ENCODE measurements around the gene SVOP. TPM values are rescaled to one million over a fixed set of nuclear protein-coding genes. Genes with fewer than 3 reads are reported as not detected.
"Not testable (repeated sequence)": the region's sequence is repeated elsewhere in the genome, so short reads cannot be mapped to it uniquely, and the experiment has no call there.

The SVOP gene
- total RNA-seq, 4 donors from 2014 or later = not detected

DNA sequence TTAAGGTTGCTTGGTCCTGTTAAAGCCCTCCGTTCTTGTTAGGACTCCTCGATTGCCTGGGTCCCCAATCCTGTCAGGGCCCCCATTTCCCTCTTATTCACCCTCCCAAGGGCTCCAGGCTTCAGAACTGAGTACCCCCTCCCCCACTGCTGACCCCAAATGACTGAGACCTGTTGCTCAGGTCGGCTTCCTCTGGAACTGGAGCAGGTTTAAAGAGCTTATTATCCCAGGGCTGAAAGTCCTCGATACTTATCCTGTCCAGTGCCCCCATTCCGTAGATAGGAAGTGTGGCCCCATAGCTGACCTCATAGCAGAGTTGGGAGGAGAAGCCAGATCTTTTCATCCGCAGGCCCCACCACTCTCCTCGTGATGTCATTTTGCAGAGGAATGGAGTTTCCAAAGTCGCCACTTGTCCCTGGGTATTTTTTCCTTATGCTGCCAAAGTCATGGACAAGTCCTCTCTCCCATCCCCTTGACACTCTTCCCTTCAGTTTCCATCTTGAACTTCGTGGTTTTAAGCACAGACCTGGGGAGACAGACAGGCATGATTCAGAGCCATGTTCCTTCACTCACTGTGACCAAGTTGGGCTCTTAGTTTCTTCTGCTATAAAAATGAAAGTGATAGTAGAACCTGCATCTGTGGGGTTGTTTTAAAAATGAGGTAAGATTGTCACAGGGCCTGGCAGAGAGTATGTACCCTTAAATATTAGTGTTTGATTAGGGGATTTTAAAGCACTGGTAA, 32.7 kb upstream of the SVOP start:
- H3K27ac ChIP-seq = peak overlapping the region in 3 of 4 donors; percentile 84 to 86 (median 85)
- 15 to 18% methylated on average over 9 of the region's 9 CpGs for WGBS, 2 donors
- no peaks in the 10 kb centered on the region for H3K9me3 ChIP-seq
- H3K27me3 ChIP-seq = no peaks in the 10 kb centered on the region
- TF ChIP-seq POLR2A (IDR thresholded peaks at IDR 0.05) (no peak), CTCF (IDR thresholded peaks at IDR 0.05) (no peak), EP300 (IDR thresholded peaks at IDR 0.05) (no peak)
- H3K4me1 ChIP-seq = peaks cover 0 to 34% (median 11%) of the 10 kb centered on the region in 4 donors
- peaks cover 0 to 19% (median 0%) of the 10 kb centered on the region in 3 donors for H3K36me3 ChIP-seq
- H3K4me3 ChIP-seq = peak overlapping the region; percentile 73 to 84 (median 78)
- no peak for DNase-seq (ENCODE audit: low spot score in 2 of 2)

DNA sequence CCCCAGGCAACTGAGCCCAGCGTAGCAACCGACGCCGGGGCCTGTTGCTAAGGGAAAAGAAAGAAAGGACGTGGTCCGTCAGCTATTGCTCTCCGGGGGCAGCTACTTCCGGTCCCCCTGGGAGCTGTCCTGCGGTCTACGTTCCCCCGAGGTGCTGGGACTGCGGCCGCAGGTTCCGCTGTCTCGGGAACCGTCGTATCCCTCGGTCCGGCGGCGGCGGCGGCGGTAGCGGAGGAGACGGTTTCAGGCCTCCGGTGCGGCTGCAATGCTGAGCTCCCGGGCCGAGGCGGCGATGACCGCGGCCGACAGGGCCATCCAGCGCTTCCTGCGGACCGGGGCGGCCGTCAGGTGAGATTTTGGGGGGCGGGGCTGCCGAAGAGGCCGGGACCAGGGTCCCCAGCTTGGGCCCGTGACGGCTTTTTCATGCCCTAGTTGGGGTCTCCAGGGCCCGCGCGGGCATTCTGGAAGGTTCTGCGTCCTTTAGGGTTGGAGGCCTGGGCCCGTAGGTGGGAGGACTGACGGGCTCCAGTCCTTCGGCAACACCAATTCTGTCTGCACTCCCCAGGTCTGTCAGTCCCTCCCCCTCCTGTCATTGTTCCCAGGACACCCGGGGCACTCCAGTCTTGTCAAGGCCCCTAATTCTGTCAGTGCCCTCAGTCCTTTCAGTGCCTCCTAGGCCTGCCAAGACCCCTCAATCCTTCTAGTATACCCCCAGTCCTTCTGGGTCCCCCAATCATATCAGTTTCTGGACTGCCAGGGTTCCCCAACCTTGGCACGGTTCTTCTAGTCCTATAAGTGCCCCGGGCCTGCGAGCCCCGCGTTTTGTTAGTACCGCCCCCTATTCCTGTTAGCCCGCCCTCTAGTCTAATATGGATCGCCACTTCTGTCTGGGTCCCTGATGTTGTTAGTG, 31.8 kb upstream of the SVOP start, which contains the start of gene USP30:
Gene USP30, plus strand, starts transcription at position 163 of the 910 bp plus-strand sequence. Its CDS starts 103 bp downstream, at position 266.
- H3K27ac ChIP-seq = peak within 1 kb of the TSS; percentile 67 to 86 (median 84)
- no peaks in the 10 kb centered on the region for H3K9me3 ChIP-seq
- peak; percentile 69 to 76 for DNase-seq (ENCODE audit: low spot score in 2 of 2)
- peak within 1 kb of the TSS; percentile 73 to 84 (median 78) for H3K4me3 ChIP-seq
- peak; percentile 78 to 85 for TF ChIP-seq EP300 (IDR thresholded peaks at IDR 0.05)
- no peak for TF ChIP-seq POLR2A (IDR thresholded peaks at IDR 0.05)
- TF ChIP-seq CTCF (IDR thresholded peaks at IDR 0.05) = peak in 1 of 5 experiments; percentile 40
- no peaks in the 10 kb centered on the region for H3K27me3 ChIP-seq
- H3K36me3 ChIP-seq = peaks cover 0 to 10% (median 0%) of the 10 kb centered on the region in 3 donors
- WGBS, 2 donors = 0% methylated on average over 30 to 47 of the region's 61 CpGs
- peaks cover 0 to 34% (median 11%) of the 10 kb centered on the region in 4 donors for H3K4me1 ChIP-seq

DNA sequence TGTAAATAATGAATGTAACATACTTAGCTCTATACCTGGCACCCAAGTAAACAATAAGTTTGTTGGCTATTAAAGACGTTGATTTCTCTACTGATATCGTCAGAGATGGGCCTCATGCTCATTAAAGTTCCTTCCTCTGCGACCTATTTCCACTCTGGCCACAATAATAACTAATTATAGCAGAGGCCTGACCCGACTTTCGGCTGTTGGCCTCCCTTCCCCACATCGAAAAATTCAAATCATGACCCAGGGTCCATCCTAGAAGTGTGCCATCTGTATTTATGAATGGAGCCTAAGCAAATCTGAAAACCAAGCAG, 31.2 kb upstream of the SVOP start:
- Histone ChIP-seq H3K9me3 (no peaks in the 10 kb centered on the region), H3K4me1 (peaks cover 0 to 28% (median 11%) of the 10 kb centered on the region in 4 donors), H3K27ac (peak overlapping the region in 3 of 4 donors; percentile 84 to 86 (median 85)), H3K36me3 (peaks cover 0 to 4% (median 0%) of the 10 kb centered on the region in 3 donors), H3K4me3 (peak overlapping the region; percentile 73 to 84 (median 78)), H3K27me3 (no peaks in the 10 kb centered on the region)
- no peak for TF ChIP-seq CTCF (IDR thresholded peaks at IDR 0.05)
- TF ChIP-seq EP300 (IDR thresholded peaks at IDR 0.05) = no peak
- TF ChIP-seq POLR2A (IDR thresholded peaks at IDR 0.05) = no peak
- WGBS, 2 donors = 2 to 3% methylated on average over 6 of the region's 6 CpGs
- no peak for DNase-seq (ENCODE audit: low spot score in 2 of 2)

GRCh38 chr12:109049794-109050193, 28.9 kb upstream of the SVOP start:
- 81 to 82% methylated on average over 8 of the region's 8 CpGs for WGBS, 2 donors
- H3K27ac ChIP-seq; DNase-seq (ENCODE audit: low spot score in 2 of 2); H3K9me3 ChIP-seq; H3K27me3 ChIP-seq; H3K36me3 ChIP-seq; H3K4me3 ChIP-seq: not testable (repeated sequence)
- H3K4me1 ChIP-seq = peaks cover 0 to 23% (median 11%) of the 10 kb centered on the region in 4 donors

GRCh38 chr12:109048706-109049105, 27.8 kb upstream of the SVOP start:
- 70 to 81% methylated on average over 3 of the region's 3 CpGs for WGBS, 2 donors
- H3K4me3 ChIP-seq; H3K36me3 ChIP-seq; DNase-seq (ENCODE audit: low spot score in 2 of 2); H3K27ac ChIP-seq; H3K9me3 ChIP-seq: not testable (repeated sequence)
- Histone ChIP-seq H3K27me3 (peaks cover 0 to 10% of the 10 kb centered on the region in 2 donors), H3K4me1 (peaks cover 0 to 12% (median 5%) of the 10 kb centered on the region in 4 donors)

Data from tibial nerve (tissue), 4 donors.